GM23248 (cell line): Measurements from ENCODE around the gene SSR1. TPM values are rescaled to one million over a fixed set of nuclear protein-coding genes. Genes with fewer than 3 reads are reported as not detected.

Experiments
- DNase-seq: peaks from one replicate; pipeline ENCODE4 v3.0.0-alpha.2; 2015
- H2AFZ ChIP-seq: fragments of 200-600 bp; sonication (generic); 2 replicates; pipeline ENCODE4 v1.6.1; 2016; ENCODE audit warnings: antibody characterized with exemption
- H3F3A ChIP-seq: fragments of 200-600 bp; sonication (generic); 2 replicates; pipeline ENCODE4 v1.6.1; 2016; ENCODE audit warnings: mild to moderate bottlenecking, antibody characterized with exemption, mixed run types; ENCODE audit not compliant: insufficient read depth
- H3K27ac ChIP-seq: fragments of 200-600 bp; sonication (generic); 2 replicates; pipeline ENCODE4 v1.5.1; 2016; ENCODE audit warnings: mild to moderate bottlenecking
- H3K27me3 ChIP-seq: fragments of 200-600 bp; sonication (generic); replicated peaks from 2 replicates; pipeline ENCODE4 v1.6.1; 2016; ENCODE audit warnings: mild to moderate bottlenecking; ENCODE audit not compliant: insufficient read depth
- H3K36me3 ChIP-seq: fragments of 200-600 bp; sonication (generic); 2 replicates; pipeline ENCODE4 v1.6.1; 2016; ENCODE audit warnings: low read depth, mild to moderate bottlenecking
- H3K4me1 ChIP-seq: fragments of 200-600 bp; sonication (generic); 2 replicates; pipeline ENCODE4 v1.6.1; 2016; ENCODE audit warnings: mild to moderate bottlenecking; ENCODE audit not compliant: insufficient read depth
- H3K4me2 ChIP-seq: fragments of 200-600 bp; sonication (generic); one replicate; pipeline ENCODE4 v1.6.1; 2016; ENCODE audit warnings: mild to moderate bottlenecking; ENCODE audit not compliant: unreplicated experiment
- H3K4me3 ChIP-seq: fragments of 200-600 bp; sonication (generic); 2 replicates; pipeline ENCODE4 v1.5.1; 2016; ENCODE audit warnings: mild to moderate bottlenecking
- H3K79me2 ChIP-seq: fragments of 200-600 bp; sonication (generic); 2 replicates; pipeline ENCODE4 v1.6.1; 2016; ENCODE audit warnings: mild to moderate bottlenecking; ENCODE audit not compliant: insufficient read depth
- H3K9ac ChIP-seq: fragments of 200-600 bp; sonication (generic); 2 replicates; pipeline ENCODE4 v1.6.1; 2016; ENCODE audit warnings: mild to moderate bottlenecking
- H3K9me2 ChIP-seq: fragments of 200-600 bp; sonication (generic); 2 replicates; pipeline ENCODE4 v1.6.1; 2016; ENCODE audit warnings: mixed run types, mild to moderate bottlenecking, moderate library complexity; ENCODE audit not compliant: insufficient read depth
- H3K9me3 ChIP-seq: fragments of 200-600 bp; sonication (generic); one replicate; pipeline ENCODE4 v1.6.1; 2017; ENCODE audit warnings: low read depth
- H4K20me1 ChIP-seq: fragments of 200-600 bp; sonication (generic); 2 replicates; pipeline ENCODE4 v1.6.0; 2016; ENCODE audit not compliant: insufficient read depth
- EZH2 ChIP-seq: fragments of 200-600 bp; sonication (generic); IDR thresholded peaks from 2 replicates; pipeline ENCODE4 v1.6.1; 2018; ENCODE audit warnings: antibody characterized with exemption, mild to moderate bottlenecking; ENCODE audit not compliant: insufficient read depth, poor library complexity, severe bottlenecking
- EZH2phosphoT487 ChIP-seq: fragments of 200-600 bp; sonication (generic); IDR thresholded peaks from 2 replicates; pipeline ENCODE4 v1.6.1; 2018; ENCODE audit warnings: antibody characterized with exemption, moderate library complexity, mild to moderate bottlenecking, low read depth; ENCODE audit not compliant: insufficient read depth
- WGBS, 2 experiments: methylation state at CpG; one replicate each; pipeline ENCODE4 v1.1.6; 2015 to 2017; ENCODE audit warnings: low lambda C conversion rate in 2 of 2, low coverage in 1 of 2; ENCODE audit errors: missing lambda C conversion rate in 2 of 2; 5-methylcytosine and 5-hydroxymethylcytosine counted together
- in situ Hi-C: fragments of 300-500 bp; cut with MboI; formaldehyde crosslinking; loops from 2 replicates; pipeline ENCODE4 v1.15.0; 2020
- polyA plus RNA-seq: library from polyadenylated mRNA; unstranded; fragments of >200 nt; fragmentation: Nextera tagmentation; extraction: Ambion mirVana; gene quantifications from 2 replicates; pipeline ENCODE4 v1.2.1, GENCODE V29; 2016
- total RNA-seq: library from RNA; depleted of rRNA; stranded (reverse); fragments of >200 nt; shearing (Covaris generic); gene quantifications from 2 replicates; pipeline ENCODE4 v1.2.3, GENCODE V29; 2014

Gene SSR1
- total and polyA plus RNA-seq, 2 experiments from 2014 or later: 180 to 241 TPM

DNA sequence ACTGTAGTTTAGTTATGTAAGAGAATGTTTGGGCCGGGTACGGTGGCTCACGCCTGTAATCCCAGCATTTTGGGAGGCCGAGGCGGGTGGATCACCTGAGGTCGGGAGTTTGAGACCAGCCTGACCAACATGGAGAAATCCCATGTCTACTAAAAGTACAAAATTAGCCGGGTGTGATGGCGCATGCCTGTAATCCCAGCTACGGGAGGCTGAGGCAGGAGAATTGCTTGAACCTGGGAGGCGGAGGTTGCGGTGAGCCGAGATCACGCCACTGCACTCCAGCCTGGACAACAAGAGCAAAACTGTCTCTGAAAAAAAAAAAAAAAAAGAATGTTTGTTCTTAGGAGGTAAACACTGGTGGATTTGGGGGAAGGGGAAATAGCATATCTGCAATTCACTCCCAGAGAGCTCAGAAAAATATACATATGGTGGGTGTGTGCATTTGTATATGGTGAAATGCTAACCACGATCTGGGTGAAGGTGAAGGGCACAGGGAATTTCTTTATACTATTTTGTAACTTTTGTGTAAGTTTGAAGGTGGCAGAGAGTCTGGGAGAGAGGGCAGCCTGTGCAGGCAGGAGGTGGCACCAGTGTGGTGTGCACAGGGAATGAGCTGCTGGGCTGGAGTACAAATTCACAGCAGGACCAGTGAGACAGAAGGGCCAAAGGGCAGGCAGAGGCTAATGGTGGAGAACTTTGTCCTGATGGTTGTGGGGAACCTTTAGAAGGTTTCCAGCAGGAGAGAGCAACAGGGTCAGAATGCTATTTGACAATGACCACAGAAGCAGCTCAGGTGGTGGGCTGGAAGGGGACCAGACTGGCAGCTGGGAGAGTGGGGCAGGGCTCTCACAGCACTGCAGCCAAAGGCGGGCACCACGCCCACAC is 42.4 kb downstream of the SSR1 start:
- H3K4me2 ChIP-seq: no peak overlapping the region
- H3K79me2 ChIP-seq: no peaks in the 10 kb centered on the region
- H3K9me2 ChIP-seq: no peaks in the 10 kb centered on the region
- H3K4me3 ChIP-seq: no peak overlapping the region
- no peak for DNase-seq
- H3K9me3 ChIP-seq: no peaks in the 10 kb centered on the region
- no peak overlapping the region for H3K27ac ChIP-seq
- in situ Hi-C loops: loop anchor here (10.0 kb wide), 1 partner anchor 344 kb away; no protein-coding TSS in a partner anchor
- 85 to 88% methylated on average over 16 of the region's 16 CpGs for WGBS, 2 experiments
- H3K9ac ChIP-seq: no peak overlapping the region
- H3K27me3 ChIP-seq: no peaks in the 10 kb centered on the region
- peaks cover 8% of the 10 kb centered on the region for H3K4me1 ChIP-seq
- H3F3A ChIP-seq: peaks cover 4% of the 10 kb centered on the region; the same call in 1 of the 2 replicates
- no peaks in the 10 kb centered on the region for H3K36me3 ChIP-seq
- H4K20me1 ChIP-seq: no peaks in the 10 kb centered on the region
- no peak overlapping the region for H2AFZ ChIP-seq
- no peak for TF ChIP-seq EZH2
- no peak for TF ChIP-seq EZH2phosphoT487

DNA sequence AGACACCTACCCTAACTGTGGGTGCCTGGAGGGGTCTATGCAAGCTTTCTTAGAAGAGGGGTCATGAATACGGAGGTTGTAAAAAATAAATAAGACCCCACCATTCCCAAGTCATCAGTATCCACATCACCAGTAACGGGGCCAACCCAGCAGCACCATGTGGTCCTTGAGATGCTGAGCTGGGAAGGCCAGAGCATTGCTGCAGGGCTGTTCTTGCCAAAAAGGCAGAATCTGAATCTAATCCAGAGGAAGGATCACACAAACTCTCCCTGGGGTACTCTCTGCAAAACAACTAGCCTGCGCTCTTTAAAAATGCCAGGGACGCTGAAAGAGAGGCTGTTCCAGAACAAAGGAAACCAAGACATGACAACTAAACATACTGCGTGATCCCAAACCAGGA is 43.2 kb downstream of the SSR1 start:
- H3K27me3 ChIP-seq: no peaks in the 10 kb centered on the region
- DNase-seq: no peak
- H2AFZ ChIP-seq: no peak overlapping the region
- H3F3A ChIP-seq: peaks cover 4% of the 10 kb centered on the region; the same call in 1 of the 2 replicates
- no peaks in the 10 kb centered on the region for H3K9me2 ChIP-seq
- TF ChIP-seq EZH2 (no peak), EZH2phosphoT487 (no peak)
- H3K79me2 ChIP-seq: no peaks in the 10 kb centered on the region
- H3K27ac ChIP-seq: no peak overlapping the region
- no peaks in the 10 kb centered on the region for H3K9me3 ChIP-seq
- 87 to 88% methylated on average over 5 of the region's 5 CpGs for WGBS, 2 experiments
- in situ Hi-C loops: loop anchor here (10.0 kb wide), 1 partner anchor 345 kb away; no protein-coding TSS in a partner anchor
- H3K4me1 ChIP-seq: peaks cover 8% of the 10 kb centered on the region
- H3K4me3 ChIP-seq: no peak overlapping the region
- no peak overlapping the region for H3K4me2 ChIP-seq
- no peak overlapping the region for H3K9ac ChIP-seq
- no peaks in the 10 kb centered on the region for H3K36me3 ChIP-seq
- no peaks in the 10 kb centered on the region for H4K20me1 ChIP-seq

DNA sequence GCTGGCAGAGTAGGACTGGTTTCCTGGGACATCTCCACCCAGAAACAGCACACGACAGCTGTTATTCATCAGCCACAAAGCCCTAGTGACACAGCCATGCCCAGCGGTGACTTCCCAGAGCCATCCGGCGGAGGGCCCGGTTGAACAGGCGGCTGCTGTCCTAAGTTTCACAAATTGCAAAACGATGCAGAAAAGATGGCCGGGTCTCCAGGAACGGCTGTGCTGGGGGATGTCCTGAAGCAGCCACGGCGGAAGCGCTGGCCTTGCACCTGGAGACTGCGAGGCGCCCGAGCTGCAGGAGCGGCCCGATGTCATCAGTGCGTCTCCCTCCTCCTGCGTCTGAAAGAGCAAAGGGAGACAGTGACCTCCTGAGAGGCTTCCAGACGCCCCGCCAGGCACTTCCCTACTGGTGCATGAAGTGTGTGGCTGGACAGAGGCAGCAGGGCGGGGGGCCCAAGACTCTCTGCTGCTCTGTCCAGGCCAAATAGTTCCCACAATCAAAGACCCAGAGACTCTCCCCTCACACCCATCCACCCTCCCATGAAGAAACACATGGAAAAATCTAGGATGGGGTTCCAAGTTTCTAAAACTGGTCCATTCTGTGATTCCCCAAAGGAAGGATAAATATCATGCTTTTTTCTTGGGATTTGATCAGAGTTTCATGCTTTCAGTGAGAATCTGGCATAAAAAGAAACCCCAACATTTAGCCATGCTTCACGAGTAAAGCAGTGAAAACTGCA is 44.0 kb downstream of the SSR1 start:
- Histone ChIP-seq H3K4me2 (no peak overlapping the region), H3K27ac (no peak overlapping the region), H4K20me1 (no peaks in the 10 kb centered on the region), H3K9ac (no peak overlapping the region), H3K36me3 (no peaks in the 10 kb centered on the region), H3F3A (peaks cover 4% of the 10 kb centered on the region; the same call in 1 of the 2 replicates), H3K9me2 (no peaks in the 10 kb centered on the region), H3K9me3 (no peaks in the 10 kb centered on the region), H3K4me3 (no peak overlapping the region), H3K4me1 (peaks cover 8% of the 10 kb centered on the region), H3K79me2 (no peaks in the 10 kb centered on the region), H2AFZ (no peak overlapping the region), H3K27me3 (no peaks in the 10 kb centered on the region)
- in situ Hi-C loops: no loop called here
- 86 to 92% methylated on average over 22 to 23 of the region's 23 CpGs for WGBS, 2 experiments
- TF ChIP-seq EZH2phosphoT487 (no peak), EZH2 (no peak)
- DNase-seq: no peak

DNA sequence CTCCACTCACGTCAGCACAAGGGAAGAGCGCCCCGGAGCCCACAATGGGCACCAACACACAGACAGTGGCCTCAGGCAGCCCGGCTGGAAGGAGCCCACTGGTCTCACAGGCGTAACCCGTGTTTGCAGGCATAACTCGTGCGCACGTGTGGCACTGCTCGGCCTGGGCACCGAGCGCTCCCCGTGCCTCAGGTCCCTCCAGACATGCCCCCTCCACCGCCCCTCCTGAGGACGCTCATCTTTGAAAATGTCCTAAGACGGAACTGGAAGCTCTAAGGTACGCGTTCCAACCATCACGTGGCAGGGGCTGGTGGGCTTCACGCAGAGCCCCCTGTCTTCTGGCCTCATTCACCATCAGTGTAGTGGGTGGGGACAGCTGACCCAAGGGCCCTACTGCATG is 44.6 kb downstream of the SSR1 start:
- Histone ChIP-seq H3K4me1 (peaks cover 8% of the 10 kb centered on the region), H3K27ac (no peak overlapping the region), H3K79me2 (no peaks in the 10 kb centered on the region), H3K9ac (no peak overlapping the region), H3K9me3 (no peaks in the 10 kb centered on the region), H3F3A (peaks cover 4% of the 10 kb centered on the region; the same call in 1 of the 2 replicates), H4K20me1 (no peaks in the 10 kb centered on the region), H3K4me2 (no peak overlapping the region), H3K36me3 (no peaks in the 10 kb centered on the region), H3K9me2 (no peaks in the 10 kb centered on the region), H2AFZ (no peak overlapping the region), H3K4me3 (no peak overlapping the region), H3K27me3 (no peaks in the 10 kb centered on the region)
- no peak for TF ChIP-seq EZH2phosphoT487
- no peak for TF ChIP-seq EZH2
- no peak for DNase-seq
- WGBS, 2 experiments: 87 to 90% methylated on average over 20 of the region's 20 CpGs
- in situ Hi-C loops: no loop called here
